ENCODE data around the gene RAB3A.

The RAB3A gene

GRCh38 chr19:18203863-18204393 is at the start of gene RAB3A:
Gene RAB3A (minus strand): TSS chr19:18204042. CDS start chr19:18202740, 1,302 bp downstream.
- DNase-seq, result peak; percentile 98

GRCh38 chr19:18253130-18253529 is 49.3 kb upstream of the RAB3A start:
- DNase-seq, result no peak

GRCh38 chr19:18252370-18252717 is 48.5 kb upstream of the RAB3A start:
- DNase-seq, result no peak

GRCh38 chr19:18251587-18252369 is 47.9 kb upstream of the RAB3A start:
- DNase-seq, result peak; percentile 89

GRCh38 chr19:18249834-18250233 is 46.0 kb upstream of the RAB3A start:
- DNase-seq, result no peak

- DNase-seq, result no peak
Observed at GRCh38 chr19:18245297-18245696, 41.5 kb upstream of the RAB3A start.

- no peak for DNase-seq
Observed at GRCh38 chr19:18239303-18239702, 35.5 kb upstream of the RAB3A start.

- no peak for DNase-seq
Observed at GRCh38 chr19:18234194-18234593, 30.4 kb upstream of the RAB3A start.

- peak; percentile 55 for DNase-seq
Observed at GRCh38 chr19:18233224-18233825, 29.5 kb upstream of the RAB3A start.

- DNase-seq, result no peak
Observed at GRCh38 chr19:18232540-18233223, 28.8 kb upstream of the RAB3A start.

- DNase-seq, result no peak
Observed at GRCh38 chr19:18231775-18232174, 27.9 kb upstream of the RAB3A start.

GRCh38 chr19:18230941-18231734 is 27.3 kb upstream of the RAB3A start:
- DNase-seq, result no peak

GRCh38 chr19:18229915-18230314 is 26.1 kb upstream of the RAB3A start:
- no peak for DNase-seq

GRCh38 chr19:18229474-18229873 is 25.6 kb upstream of the RAB3A start:
- DNase-seq, result no peak

- DNase-seq, result no peak
Observed at GRCh38 chr19:18227781-18228271, 24.0 kb upstream of the RAB3A start.

- no peak for DNase-seq
Observed at GRCh38 chr19:18226956-18227780, 23.3 kb upstream of the RAB3A start.

GRCh38 chr19:18225702-18226468 is 22.0 kb upstream of the RAB3A start, which contains the start of gene PDE4C:
Gene PDE4C (minus strand): TSS chr19:18226438. CDS start chr19:18226415, 23 bp downstream.
- DNase-seq, result no peak

- DNase-seq, result no peak
Observed at GRCh38 chr19:18225355-18225701, 21.5 kb upstream of the RAB3A start.

GRCh38 chr19:18224525-18225354 is 20.9 kb upstream of the RAB3A start:
- peak; percentile 94 for DNase-seq
